Fibroblast of skin of back (primary cell): ENCODE measurements around the gene ALG3.

Source experiments
- DNase-seq: peaks from one replicate; pipeline ENCODE4 v3.0.0-alpha.2; 2013

Gene ALG3

GRCh38 chr3:184192889-184193288 is 55.9 kb downstream of the ALG3 start:
- DNase-seq, result no peak
